Measurements from ENCODE around the gene SELENON. TPM values are rescaled to one million over a fixed set of nuclear protein-coding genes. Genes with fewer than 3 reads are reported as not detected.

The SELENON gene
- total and polyA plus RNA-seq, 2 of the 13 experiments (the other 11 are each of a cell fraction or from before 2014, with no cell fraction given), result 3.8 to 8.0 TPM

DNA sequence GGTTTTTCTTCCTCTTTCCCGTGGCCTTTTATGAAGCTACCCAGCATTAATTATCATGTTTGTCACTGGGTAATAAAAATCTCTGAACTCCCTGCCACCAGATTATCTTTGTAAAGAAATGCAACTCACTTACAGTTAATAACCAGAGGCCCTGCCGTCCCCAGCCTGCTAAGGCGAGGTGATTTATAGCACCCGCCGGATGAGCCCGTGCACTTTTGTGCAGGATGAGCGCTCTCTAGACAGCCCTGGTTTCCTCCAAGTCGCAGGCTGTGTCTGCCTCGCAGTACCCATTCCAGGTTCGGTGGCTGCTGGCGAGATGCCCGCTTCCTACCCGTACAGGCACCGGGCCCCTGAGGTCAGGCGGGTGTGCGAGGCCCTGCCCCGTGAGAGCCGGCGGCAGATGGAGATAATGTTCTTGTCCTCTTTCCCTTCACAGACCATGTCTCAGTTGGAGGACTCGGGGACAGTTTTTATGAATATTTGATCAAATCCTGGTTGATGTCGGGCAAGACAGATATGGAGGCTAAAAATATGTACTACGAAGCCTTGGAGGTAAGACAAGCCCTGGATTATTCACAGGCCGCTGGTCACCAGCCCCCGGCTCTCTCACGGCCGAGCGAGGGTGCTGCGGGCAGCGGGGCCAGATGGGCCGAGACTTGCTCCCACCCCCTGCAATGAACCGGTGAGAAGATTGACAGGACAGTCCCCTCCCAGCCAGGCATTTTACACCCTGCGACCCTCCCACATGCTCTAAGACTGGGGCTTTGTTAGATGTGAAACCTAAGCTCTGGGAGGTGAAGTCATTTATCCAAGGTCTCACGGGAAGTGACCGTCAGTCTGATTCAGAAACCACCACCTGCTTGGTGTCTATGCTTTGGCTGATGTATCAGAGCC lies 28.5 kb upstream of the SELENON start (continued):
- TF ChIP-seq HHEX (CRISPR knock-in tag; IDR thresholded peaks at IDR 0.05) (no peak), CBFB (CRISPR knock-in tag; IDR thresholded peaks at IDR 0.05) (0 out of 2 replicates have a peak, but pooled peaks have one; percentile 15), MLX (CRISPR knock-in tag; IDR thresholded peaks at IDR 0.05) (no peak), ZNF33B (CRISPR knock-in tag; IDR thresholded peaks at IDR 0.05) (no peak), TCF12 (IDR thresholded peaks at IDR 0.05) (no peak), TCF12 (CRISPR knock-in tag; IDR thresholded peaks at IDR 0.05) (no peak), PHF8 (CRISPR knock-in tag; IDR thresholded peaks at IDR 0.05) (peak; percentile 45), SPEN (CRISPR knock-in tag; IDR thresholded peaks at IDR 0.05; ENCODE audit: low read depth) (0 out of 2 replicates have a peak, but pooled peaks have one; percentile 32), NFYC (CRISPR knock-in tag; IDR thresholded peaks at IDR 0.05) (no peak), ZNF230 (CRISPR knock-in tag; IDR thresholded peaks at IDR 0.05) (peak; percentile 58; the same call in 1 of the 2 replicates), ZNF639 (CRISPR knock-in tag; conservative IDR thresholded peaks at IDR 0.05) (no peak), ZNF687 (CRISPR knock-in tag; IDR thresholded peaks at IDR 0.05) (peak; percentile 71), ZHX1 (CRISPR knock-in tag; IDR thresholded peaks at IDR 0.05; ENCODE audit: low read depth) (no peak), MAZ (IDR thresholded peaks at IDR 0.05; ENCODE audit: borderline replicate concordance, low read depth, low read length) (no peak), MAZ (CRISPR knock-in tag; IDR thresholded peaks at IDR 0.05; ENCODE audit: low read depth) (peak; percentile 56; the same call in 1 of the 2 replicates)
- TF ChIP-seq, protein P1, sequence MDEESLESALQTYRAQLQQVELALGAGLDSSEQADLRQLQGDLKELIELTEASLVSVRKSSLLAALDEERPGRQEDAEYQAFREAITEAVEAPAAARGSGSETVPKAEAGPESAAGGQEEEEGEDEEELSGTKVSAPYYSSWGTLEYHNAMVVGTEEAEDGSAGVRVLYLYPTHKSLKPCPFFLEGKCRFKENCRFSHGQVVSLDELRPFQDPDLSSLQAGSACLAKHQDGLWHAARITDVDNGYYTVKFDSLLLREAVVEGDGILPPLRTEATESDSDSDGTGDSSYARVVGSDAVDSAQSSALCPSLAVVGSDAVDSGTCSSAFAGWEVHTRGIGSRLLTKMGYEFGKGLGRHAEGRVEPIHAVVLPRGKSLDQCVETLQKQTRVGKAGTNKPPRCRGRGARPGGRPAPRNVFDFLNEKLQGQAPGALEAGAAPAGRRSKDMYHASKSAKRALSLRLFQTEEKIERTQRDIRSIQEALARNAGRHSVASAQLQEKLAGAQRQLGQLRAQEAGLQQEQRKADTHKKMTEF (CRISPR knock-in tag; IDR thresholded peaks at IDR 0.05), result peak; percentile 21; the same call in 1 of the 2 replicates
